ENCODE measurements around the gene PLA2G6. TPM values are rescaled to one million over a fixed set of nuclear protein-coding genes. Genes with fewer than 3 reads are reported as not detected.
A peak's percentile ranks its signal among the peaks of the same experiment; 100 is the strongest.

The PLA2G6 gene
- total RNA-seq: 10 to 100 TPM; 36.6 to 90.7 TPM

DNA sequence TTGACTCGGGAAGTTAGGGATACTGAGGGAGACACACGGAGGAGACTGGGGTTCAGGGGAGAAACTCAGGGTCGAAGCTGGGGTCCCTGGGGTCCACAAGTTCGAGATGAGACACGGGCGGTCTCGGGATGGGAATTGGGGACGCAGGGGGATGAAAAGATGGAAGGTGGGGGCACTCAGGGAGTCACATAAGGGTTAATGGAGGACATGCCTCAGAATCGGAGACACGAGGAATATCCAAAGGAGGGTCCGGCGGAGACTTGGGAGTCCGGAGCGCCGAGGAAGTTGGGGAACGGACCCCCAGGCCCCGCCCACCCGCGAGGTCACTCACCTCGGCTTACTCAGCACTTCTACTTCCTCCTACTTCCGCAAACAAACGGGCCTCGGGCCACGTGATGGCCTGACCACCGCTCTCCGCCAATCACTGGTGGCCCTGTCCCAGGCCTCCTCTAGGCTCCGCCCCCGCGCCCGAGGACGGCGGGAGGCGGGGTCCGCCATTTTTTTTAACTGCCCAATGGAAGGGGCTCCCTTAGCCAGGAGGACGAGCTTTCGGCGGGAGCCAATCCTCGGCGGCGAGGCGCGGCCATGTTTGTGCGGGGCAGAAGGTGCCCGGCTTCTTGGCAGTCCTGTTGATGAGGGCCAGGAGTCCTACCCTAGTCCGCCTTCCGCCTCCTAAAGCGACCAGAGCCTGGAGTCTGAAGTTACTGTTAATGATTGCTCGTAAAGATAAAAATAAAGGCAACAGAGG lies at the start of gene PLA2G6:
PLA2G6 (minus strand) TSS at position 378 of the 748 bp plus-strand sequence. CDS start 12,404 bp downstream, outside the sequence.
- H3K4me3 Mint-ChIP-seq: peak within 1 kb of the TSS; percentile 99

DNA sequence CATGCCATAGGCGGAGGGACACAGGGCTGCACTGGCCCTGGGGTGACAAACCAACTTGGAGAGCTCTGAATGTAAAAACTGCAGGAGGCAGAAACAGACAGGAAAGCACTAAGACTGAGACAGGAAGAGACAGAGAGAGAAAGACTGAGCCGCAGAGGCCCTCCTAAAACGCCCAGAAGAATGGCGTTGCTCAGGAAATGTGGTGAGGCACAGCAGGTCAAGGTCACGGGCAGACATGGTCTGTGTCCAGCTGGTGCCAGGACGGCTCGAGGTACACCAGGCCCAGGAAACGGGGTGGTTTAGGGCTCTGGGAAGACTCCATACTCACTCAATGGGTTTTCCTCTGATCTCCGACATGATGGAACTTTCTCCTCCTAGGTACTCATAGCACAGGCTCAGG lies 49.3 kb upstream of the PLA2G6 start:
- Mint-ChIP-seq H3K36me3 (ENCODE audit: low read depth) (peaks cover 34% of the 10 kb centered on the region), H3K27ac (peak overlapping the region; percentile 39), H3K9me3 (no peaks in the 10 kb centered on the region), H3K4me3 (no peak overlapping the region), H3K4me1 (peaks cover 11% of the 10 kb centered on the region), H3K27me3 (no peaks in the 10 kb centered on the region)
- ATAC-seq (replicated peaks): no peak

More for the DNA sequence above, at the start of gene PLA2G6:
- Mint-ChIP-seq H3K36me3 (ENCODE audit: low read depth) (peaks cover 12% of the 10 kb centered on the region), H3K9me3 (no peaks in the 10 kb centered on the region), H3K27ac (peak within 1 kb of the TSS; percentile 98), H3K4me1 (peaks cover 21% of the 10 kb centered on the region), H3K27me3 (no peaks in the 10 kb centered on the region)
- peak; percentile 86 for ATAC-seq (replicated peaks)

DNA sequence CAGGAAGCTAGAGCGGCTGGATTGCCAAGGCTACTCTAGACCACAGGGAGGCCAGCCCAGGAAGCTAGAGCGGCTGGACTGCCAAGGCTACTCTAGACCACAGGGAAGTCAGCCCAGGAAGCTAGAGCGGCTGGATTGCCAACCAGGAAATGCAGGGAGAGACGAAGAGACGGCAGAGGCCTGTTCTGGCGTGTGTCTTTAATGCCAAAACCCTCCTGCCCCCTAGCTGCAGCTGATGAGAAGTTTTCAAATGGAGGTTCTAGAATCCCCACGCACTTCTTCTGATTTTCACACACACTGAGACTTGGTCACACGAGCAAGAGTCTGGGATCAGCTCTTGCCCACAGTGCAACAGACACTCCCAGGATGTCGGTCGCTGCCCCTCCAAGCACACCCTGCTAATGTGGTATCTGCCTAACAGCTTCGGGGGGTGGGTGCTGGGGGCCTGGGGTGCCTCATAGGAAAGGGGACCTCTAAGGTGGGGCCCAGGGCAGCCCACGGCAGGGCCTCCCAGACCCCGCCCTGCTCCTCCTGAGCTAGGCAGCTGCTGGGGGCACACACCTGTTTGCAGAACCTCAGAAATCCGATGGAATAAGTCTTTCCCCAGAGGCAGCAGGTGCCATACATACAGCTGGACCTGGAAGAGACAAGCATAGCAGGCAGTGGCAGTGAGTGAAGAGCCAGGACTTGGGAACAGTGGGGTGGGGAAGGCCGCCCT lies 48.6 kb upstream of the PLA2G6 start:
- Mint-ChIP-seq H3K27ac (peak overlapping the region; percentile 39), H3K36me3 (ENCODE audit: low read depth) (peaks cover 38% of the 10 kb centered on the region), H3K9me3 (no peaks in the 10 kb centered on the region), H3K4me3 (no peak overlapping the region), H3K4me1 (peaks cover 11% of the 10 kb centered on the region), H3K27me3 (no peaks in the 10 kb centered on the region)
- peak; percentile 64 for ATAC-seq (replicated peaks)

- peak; percentile 82 for ATAC-seq (replicated peaks)
- Mint-ChIP-seq H3K4me1 (peaks cover 11% of the 10 kb centered on the region), H3K27ac (peak overlapping the region; percentile 88), H3K36me3 (ENCODE audit: low read depth) (peaks cover 42% of the 10 kb centered on the region), H3K27me3 (no peaks in the 10 kb centered on the region), H3K4me3 (peak overlapping the region; percentile 58), H3K9me3 (no peaks in the 10 kb centered on the region)
Measured at GRCh38 chr22:38228873-38229740, 47.5 kb upstream of the PLA2G6 start.

- Mint-ChIP-seq H3K4me1 (peaks cover 11% of the 10 kb centered on the region), H3K36me3 (ENCODE audit: low read depth) (peaks cover 41% of the 10 kb centered on the region), H3K27me3 (no peaks in the 10 kb centered on the region), H3K27ac (peak overlapping the region; percentile 88), H3K9me3 (no peaks in the 10 kb centered on the region), H3K4me3 (peak overlapping the region; percentile 58)
- ATAC-seq (replicated peaks): no peak
Measured at GRCh38 chr22:38228326-38228872, 46.8 kb upstream of the PLA2G6 start.

DNA sequence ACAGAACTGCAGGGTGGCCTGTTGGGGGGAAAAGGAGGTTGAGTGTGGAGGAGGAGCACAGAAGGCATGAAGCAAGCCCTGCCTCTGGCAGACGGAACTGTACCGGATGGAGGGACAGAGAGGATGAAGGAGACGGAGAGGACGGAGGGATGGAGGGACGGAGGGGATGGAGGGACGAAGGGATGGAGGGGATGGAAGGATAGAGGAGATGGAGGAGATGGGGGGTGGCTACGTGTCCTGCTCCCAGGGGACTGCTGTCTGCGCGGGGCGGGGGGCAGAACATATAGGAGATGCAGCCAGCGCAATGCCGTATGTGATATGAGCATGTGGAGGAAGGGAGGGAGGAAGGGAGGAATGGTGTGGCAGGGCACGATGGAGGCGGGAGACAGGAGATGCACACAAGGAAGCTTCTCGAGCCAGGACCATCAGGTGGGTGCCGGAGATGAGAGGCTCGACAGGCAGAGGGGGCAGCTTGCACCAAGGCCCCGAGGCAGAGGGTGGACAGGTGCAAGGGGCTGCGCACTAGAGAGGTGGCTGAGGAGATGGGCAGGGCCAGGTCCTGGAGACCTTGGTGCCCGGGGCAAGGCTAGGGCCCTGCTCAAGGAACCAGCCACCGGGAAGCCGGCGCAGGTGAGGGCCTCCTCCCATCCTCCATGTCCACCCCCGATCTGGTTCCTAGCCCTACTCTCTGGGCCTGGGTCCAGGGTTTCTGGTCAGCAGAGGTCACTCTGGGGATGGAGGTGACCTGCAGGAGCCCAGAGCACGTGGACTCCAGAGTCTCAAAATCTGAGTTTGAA lies 45.4 kb upstream of the PLA2G6 start:
- peaks cover 34% of the 10 kb centered on the region for H3K36me3 Mint-ChIP-seq (ENCODE audit: low read depth)
- no peaks in the 10 kb centered on the region for H3K27me3 Mint-ChIP-seq
- no peak overlapping the region for H3K27ac Mint-ChIP-seq
- H3K4me3 Mint-ChIP-seq: no peak overlapping the region
- no peaks in the 10 kb centered on the region for H3K9me3 Mint-ChIP-seq
- no peak for ATAC-seq (replicated peaks)
- H3K4me1 Mint-ChIP-seq: peaks cover 11% of the 10 kb centered on the region

- no peaks in the 10 kb centered on the region for H3K27me3 Mint-ChIP-seq
- peak overlapping the region; percentile 62 for H3K27ac Mint-ChIP-seq
- H3K4me3 Mint-ChIP-seq: no peak overlapping the region
- peaks cover 14% of the 10 kb centered on the region for H3K36me3 Mint-ChIP-seq (ENCODE audit: low read depth)
- ATAC-seq (replicated peaks): no peak
- H3K4me1 Mint-ChIP-seq: peaks cover 12% of the 10 kb centered on the region
- no peaks in the 10 kb centered on the region for H3K9me3 Mint-ChIP-seq
Measured at GRCh38 chr22:38223289-38223960, 41.8 kb upstream of the PLA2G6 start.

DNA sequence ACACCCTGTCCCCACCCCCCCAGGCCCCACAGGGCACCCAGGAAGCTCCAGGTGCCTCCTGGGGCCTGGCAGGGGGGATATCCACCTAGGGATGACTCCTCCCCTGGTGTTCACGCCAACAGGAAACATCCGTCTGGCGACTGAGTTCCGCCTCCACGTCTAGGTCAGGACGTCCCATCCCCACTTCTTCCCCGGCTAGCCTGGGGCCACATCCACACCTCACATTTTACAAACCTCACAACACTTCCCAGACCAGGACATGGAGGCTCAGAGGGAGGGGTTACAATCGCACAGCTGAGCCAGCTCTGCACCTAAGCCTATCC lies 41.1 kb upstream of the PLA2G6 start:
- H3K9me3 Mint-ChIP-seq: no peaks in the 10 kb centered on the region
- H3K4me1 Mint-ChIP-seq: peaks cover 18% of the 10 kb centered on the region
- no peaks in the 10 kb centered on the region for H3K27me3 Mint-ChIP-seq
- peaks cover 17% of the 10 kb centered on the region for H3K36me3 Mint-ChIP-seq (ENCODE audit: low read depth)
- no peak for ATAC-seq (replicated peaks)
- H3K27ac Mint-ChIP-seq: peak overlapping the region; percentile 50
- no peak overlapping the region for H3K4me3 Mint-ChIP-seq

- no peaks in the 10 kb centered on the region for H3K27me3 Mint-ChIP-seq
- H3K4me3 Mint-ChIP-seq: no peak overlapping the region
- H3K4me1 Mint-ChIP-seq: peaks cover 18% of the 10 kb centered on the region
- ATAC-seq (replicated peaks): no peak
- H3K9me3 Mint-ChIP-seq: no peaks in the 10 kb centered on the region
- H3K27ac Mint-ChIP-seq: peak overlapping the region; percentile 91
- peaks cover 18% of the 10 kb centered on the region for H3K36me3 Mint-ChIP-seq (ENCODE audit: low read depth)
Measured at GRCh38 chr22:38221908-38222796, 40.5 kb upstream of the PLA2G6 start.

GRCh38 chr22:38221407-38221806 lies 39.8 kb upstream of the PLA2G6 start:
- Mint-ChIP-seq H3K27ac (peak overlapping the region; percentile 91), H3K9me3 (no peaks in the 10 kb centered on the region), H3K27me3 (no peaks in the 10 kb centered on the region), H3K4me3 (no peak overlapping the region), H3K36me3 (ENCODE audit: low read depth) (peaks cover 22% of the 10 kb centered on the region), H3K4me1 (peaks cover 18% of the 10 kb centered on the region)
- no peak for ATAC-seq (replicated peaks)

DNA sequence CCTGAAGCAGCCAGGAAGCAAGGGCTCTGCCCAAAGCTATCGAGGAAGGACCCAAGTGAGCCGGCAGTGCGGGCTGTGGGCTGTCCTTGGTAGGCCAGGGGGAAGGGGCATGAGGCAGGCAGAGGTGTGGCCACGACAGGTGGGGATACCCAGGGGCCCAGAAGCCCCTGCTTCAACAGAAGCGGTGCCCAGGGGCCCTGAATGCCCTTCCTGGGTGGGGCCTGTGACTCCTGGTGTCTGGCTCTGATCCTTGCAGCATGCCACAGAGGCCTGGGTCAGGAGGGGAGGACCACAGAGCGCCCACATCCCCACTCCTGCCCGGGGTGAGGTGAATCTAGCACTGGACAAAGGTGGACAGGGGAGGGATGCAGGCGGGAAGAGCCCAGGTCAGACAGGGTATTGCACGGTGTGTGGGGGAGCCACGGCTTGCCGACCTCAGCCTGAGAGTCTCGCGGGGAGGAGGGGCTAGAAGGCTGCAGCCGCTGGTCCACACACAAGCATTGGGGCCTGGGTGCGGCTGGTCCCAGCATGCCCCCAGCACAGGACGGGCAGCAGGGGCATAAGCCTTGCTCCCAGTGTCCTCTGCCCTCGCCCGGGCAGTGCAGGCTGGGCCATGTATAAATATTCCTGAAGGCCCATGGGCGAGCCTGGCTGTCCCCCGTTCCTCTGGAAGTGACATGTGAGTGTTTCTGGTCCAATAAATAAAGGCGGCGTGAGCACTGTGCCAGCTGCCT lies 39.2 kb upstream of the PLA2G6 start:
- no peaks in the 10 kb centered on the region for H3K27me3 Mint-ChIP-seq
- H3K4me3 Mint-ChIP-seq: no peak overlapping the region
- H3K27ac Mint-ChIP-seq: peak overlapping the region; percentile 91
- peaks cover 28% of the 10 kb centered on the region for H3K36me3 Mint-ChIP-seq (ENCODE audit: low read depth)
- ATAC-seq (replicated peaks): no peak
- H3K9me3 Mint-ChIP-seq: no peaks in the 10 kb centered on the region
- peaks cover 18% of the 10 kb centered on the region for H3K4me1 Mint-ChIP-seq

- no peak for ATAC-seq (replicated peaks)
Measured at GRCh38 chr22:38220163-38220562, 38.5 kb upstream of the PLA2G6 start.

More at GRCh38 chr22:38220163-38220562, 38.5 kb upstream of the PLA2G6 start:
- Mint-ChIP-seq H3K36me3 (ENCODE audit: low read depth) (peaks cover 29% of the 10 kb centered on the region), H3K4me3 (no peak overlapping the region), H3K27me3 (no peaks in the 10 kb centered on the region), H3K27ac (peak overlapping the region; percentile 91), H3K4me1 (peaks cover 22% of the 10 kb centered on the region), H3K9me3 (no peaks in the 10 kb centered on the region)

Measured in activated T-helper 17 cell treated with anti-CD3 and anti-CD28 coated beads, Interleukin-2, amount 50 U/mL, for 72 hours (primary cell).